Measurements from ENCODE around the gene DACT1. TPM values are rescaled to one million over a fixed set of nuclear protein-coding genes. Genes with fewer than 3 reads are reported as not detected.

Gene DACT1
- total and polyA plus RNA-seq, 2 of the 13 experiments (the other 11 are each of a cell fraction or from before 2014, with no cell fraction given), result 0.01 TPM; not detected in 1

GRCh38 chr14:58634406-58635090 is 3.2 kb upstream of the DACT1 start:
- 1% methylated on average over 5 of the region's 5 CpGs for WGBS (ENCODE audit: low lambda C conversion rate)
- ChIA-PET CTCF (ENCODE audit: low intra/inter-chr PET ratio, low total read pairs) (no interaction called here), POLR2A (no interaction called here)
- TF ChIP-seq, protein P1, sequence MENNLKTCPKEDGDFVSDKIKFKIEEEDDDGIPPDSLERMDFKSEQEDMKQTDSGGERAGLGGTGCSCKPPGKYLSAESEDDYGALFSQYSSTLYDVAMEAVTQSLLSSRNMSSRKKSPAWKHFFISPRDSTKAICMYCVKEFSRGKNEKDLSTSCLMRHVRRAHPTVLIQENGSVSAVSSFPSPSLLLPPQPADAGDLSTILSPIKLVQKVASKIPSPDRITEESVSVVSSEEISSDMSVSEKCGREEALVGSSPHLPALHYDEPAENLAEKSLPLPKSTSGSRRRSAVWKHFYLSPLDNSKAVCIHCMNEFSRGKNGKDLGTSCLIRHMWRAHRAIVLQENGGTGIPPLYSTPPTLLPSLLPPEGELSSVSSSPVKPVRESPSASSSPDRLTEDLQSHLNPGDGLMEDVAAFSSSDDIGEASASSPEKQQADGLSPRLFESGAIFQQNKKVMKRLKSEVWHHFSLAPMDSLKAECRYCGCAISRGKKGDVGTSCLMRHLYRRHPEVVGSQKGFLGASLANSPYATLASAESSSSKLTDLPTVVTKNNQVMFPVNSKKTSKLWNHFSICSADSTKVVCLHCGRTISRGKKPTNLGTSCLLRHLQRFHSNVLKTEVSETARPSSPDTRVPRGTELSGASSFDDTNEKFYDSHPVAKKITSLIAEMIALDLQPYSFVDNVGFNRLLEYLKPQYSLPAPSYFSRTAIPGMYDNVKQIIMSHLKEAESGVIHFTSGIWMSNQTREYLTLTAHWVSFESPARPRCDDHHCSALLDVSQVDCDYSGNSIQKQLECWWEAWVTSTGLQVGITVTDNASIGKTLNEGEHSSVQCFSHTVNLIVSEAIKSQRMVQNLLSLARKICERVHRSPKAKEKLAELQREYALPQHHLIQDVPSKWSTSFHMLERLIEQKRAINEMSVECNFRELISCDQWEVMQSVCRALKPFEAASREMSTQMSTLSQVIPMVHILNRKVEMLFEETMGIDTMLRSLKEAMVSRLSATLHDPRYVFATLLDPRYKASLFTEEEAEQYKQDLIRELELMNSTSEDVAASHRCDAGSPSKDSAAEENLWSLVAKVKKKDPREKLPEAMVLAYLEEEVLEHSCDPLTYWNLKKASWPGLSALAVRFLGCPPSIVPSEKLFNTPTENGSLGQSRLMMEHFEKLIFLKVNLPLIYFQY (CRISPR knock-in tag; IDR thresholded peaks at IDR 0.05; ENCODE audit: borderline replicate concordance), result no peak
- TF ChIP-seq HNRNPK (IDR thresholded peaks at IDR 0.05; ENCODE audit: low read depth, low read length, poor library complexity, severe bottlenecking), result no peak
- TF ChIP-seq ZNF362 (CRISPR knock-in tag; IDR thresholded peaks at IDR 0.05; ENCODE audit: borderline replicate concordance), result no peak
- H3K36me3 ChIP-seq (replicated peaks in 1 of 2; ENCODE audit: control insufficient read depth in 1 of 2, insufficient read depth in 2 of 2, low read length in 2 of 2), result no peaks in the 10 kb centered on the region
- H3K27me3 ChIP-seq (ENCODE audit: control insufficient read depth in 1 of 2, insufficient read depth in 2 of 2, low read length in 2 of 2), result peaks cover 8 to 60% of the 10 kb centered on the region in 2 experiments
- peaks cover 9% of the 10 kb centered on the region for H3K4me1 ChIP-seq (ENCODE audit: insufficient read depth, low read length)
- BruUV-seq (replicated peaks), result no TSS peak
- no peak overlapping the region for H3K4me2 ChIP-seq (ENCODE audit: low read depth, low read length)
- FAIRE-seq (no peak), DNase-seq (ENCODE audit: low spot score) (no peak), ATAC-seq (no peak)
- in situ Hi-C loops (cut with HindIII; ENCODE audit: extremely low pct_ligation_motif_present, low pct_unique_long_range_greater_than_20kb), result no loop called here
- no peak overlapping the region for H3K4me3 ChIP-seq (replicated peaks in 1 of 3; ENCODE audit: insufficient read depth in 1 of 3, low read depth in 2 of 3, low read length in 3 of 3)
- H3K9ac ChIP-seq (ENCODE audit: insufficient read depth, low read depth, low read length), result no peak overlapping the region
- H3K79me2 ChIP-seq (ENCODE audit: insufficient read depth, low read length), result no peaks in the 10 kb centered on the region
- no peak overlapping the region for H2AFZ ChIP-seq (ENCODE audit: low read length)
- intact Hi-C loops (cut with micrococcal nuclease; ENCODE audit: unreplicated experiment), result loop anchor here (5.0 kb wide), 1 partner anchor 132 kb away; no protein-coding TSS in a partner anchor
- no peaks in the 10 kb centered on the region for H3K9me3 ChIP-seq (ENCODE audit: low read length)
- H4K20me1 ChIP-seq (ENCODE audit: insufficient read depth, low read length), result no peaks in the 10 kb centered on the region
- H3K27ac ChIP-seq (ENCODE audit: extremely low read length, insufficient read depth, low read length), result no peak overlapping the region

All from HepG2 (cell line).